ENCODE results near the gene ACSF2.

ACSF2 gene

DNA sequence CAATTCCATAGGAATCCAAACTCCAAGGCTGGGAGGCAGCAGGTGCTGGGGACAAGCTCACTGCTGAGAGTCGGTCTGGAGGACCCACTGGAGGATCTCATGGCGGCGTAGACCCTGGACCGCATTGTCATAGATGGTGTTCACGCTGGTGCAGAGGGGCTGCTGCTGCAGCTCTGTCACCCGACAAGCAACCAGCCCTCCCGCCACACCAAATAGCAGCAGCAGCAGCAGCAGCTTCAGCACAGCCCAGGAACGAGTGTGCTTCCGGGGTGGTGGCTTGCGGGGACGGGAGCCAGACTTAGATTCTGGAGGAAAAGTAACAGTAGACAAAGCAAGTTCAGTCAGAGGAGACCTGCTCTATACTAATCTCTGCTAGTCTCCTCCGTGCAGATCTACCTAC is 43.1 kb upstream of the ACSF2 start:
- Histone ChIP-seq H3K4me3 (replicated peaks; ENCODE audit: insufficient read depth, low read length) (no peak overlapping the region), H3K27ac (replicated peaks) (no peak overlapping the region), H3K27me3 (ENCODE audit: insufficient read depth, poor library complexity, severe bottlenecking) (no peaks in the 10 kb centered on the region)
- TF ChIP-seq POLR2AphosphoS5 (IDR thresholded peaks at IDR 0.05; ENCODE audit: low read depth): no peak
- TF ChIP-seq, protein P1, sequence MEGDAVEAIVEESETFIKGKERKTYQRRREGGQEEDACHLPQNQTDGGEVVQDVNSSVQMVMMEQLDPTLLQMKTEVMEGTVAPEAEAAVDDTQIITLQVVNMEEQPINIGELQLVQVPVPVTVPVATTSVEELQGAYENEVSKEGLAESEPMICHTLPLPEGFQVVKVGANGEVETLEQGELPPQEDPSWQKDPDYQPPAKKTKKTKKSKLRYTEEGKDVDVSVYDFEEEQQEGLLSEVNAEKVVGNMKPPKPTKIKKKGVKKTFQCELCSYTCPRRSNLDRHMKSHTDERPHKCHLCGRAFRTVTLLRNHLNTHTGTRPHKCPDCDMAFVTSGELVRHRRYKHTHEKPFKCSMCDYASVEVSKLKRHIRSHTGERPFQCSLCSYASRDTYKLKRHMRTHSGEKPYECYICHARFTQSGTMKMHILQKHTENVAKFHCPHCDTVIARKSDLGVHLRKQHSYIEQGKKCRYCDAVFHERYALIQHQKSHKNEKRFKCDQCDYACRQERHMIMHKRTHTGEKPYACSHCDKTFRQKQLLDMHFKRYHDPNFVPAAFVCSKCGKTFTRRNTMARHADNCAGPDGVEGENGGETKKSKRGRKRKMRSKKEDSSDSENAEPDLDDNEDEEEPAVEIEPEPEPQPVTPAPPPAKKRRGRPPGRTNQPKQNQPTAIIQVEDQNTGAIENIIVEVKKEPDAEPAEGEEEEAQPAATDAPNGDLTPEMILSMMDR (IDR thresholded peaks at IDR 0.05; ENCODE audit: insufficient read depth, low read length): no peak
- TF ChIP-seq SPI1 (IDR thresholded peaks at IDR 0.05; ENCODE audit: borderline replicate concordance, low read depth): no peak
- TF ChIP-seq, protein P2, sequence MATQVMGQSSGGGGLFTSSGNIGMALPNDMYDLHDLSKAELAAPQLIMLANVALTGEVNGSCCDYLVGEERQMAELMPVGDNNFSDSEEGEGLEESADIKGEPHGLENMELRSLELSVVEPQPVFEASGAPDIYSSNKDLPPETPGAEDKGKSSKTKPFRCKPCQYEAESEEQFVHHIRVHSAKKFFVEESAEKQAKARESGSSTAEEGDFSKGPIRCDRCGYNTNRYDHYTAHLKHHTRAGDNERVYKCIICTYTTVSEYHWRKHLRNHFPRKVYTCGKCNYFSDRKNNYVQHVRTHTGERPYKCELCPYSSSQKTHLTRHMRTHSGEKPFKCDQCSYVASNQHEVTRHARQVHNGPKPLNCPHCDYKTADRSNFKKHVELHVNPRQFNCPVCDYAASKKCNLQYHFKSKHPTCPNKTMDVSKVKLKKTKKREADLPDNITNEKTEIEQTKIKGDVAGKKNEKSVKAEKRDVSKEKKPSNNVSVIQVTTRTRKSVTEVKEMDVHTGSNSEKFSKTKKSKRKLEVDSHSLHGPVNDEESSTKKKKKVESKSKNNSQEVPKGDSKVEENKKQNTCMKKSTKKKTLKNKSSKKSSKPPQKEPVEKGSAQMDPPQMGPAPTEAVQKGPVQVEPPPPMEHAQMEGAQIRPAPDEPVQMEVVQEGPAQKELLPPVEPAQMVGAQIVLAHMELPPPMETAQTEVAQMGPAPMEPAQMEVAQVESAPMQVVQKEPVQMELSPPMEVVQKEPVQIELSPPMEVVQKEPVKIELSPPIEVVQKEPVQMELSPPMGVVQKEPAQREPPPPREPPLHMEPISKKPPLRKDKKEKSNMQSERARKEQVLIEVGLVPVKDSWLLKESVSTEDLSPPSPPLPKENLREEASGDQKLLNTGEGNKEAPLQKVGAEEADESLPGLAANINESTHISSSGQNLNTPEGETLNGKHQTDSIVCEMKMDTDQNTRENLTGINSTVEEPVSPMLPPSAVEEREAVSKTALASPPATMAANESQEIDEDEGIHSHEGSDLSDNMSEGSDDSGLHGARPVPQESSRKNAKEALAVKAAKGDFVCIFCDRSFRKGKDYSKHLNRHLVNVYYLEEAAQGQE (IDR thresholded peaks at IDR 0.05; ENCODE audit: insufficient replicate concordance, low read depth): no peak
- no peak for TF ChIP-seq GABPA (IDR thresholded peaks at IDR 0.05; ENCODE audit: low read depth)
- DNase-seq (ENCODE audit: low read depth in 1 of 2, low spot score in 1 of 2): no peak

DNA sequence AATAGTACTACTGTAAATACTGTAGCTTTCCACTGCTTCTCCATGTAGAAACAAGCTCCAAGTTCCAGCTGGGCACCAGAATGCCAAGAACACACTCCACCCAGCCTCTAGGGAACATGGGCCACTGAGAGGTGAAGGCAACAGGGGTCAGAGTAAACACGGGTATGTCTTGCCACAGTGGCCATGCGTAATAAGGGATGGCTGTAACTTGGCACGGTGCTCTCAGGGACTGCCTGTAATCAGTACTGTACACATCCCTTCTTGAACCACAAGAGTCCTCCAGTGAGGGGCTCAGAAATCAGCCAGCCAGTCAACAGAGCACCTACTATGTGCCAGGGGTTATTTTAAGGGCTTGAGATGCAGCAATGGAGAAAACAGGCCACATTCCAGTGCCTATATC is 39.5 kb upstream of the ACSF2 start:
- TF ChIP-seq SPI1 (IDR thresholded peaks at IDR 0.05; ENCODE audit: borderline replicate concordance, low read depth) (no peak), POLR2AphosphoS5 (IDR thresholded peaks at IDR 0.05; ENCODE audit: low read depth) (no peak), GABPA (IDR thresholded peaks at IDR 0.05; ENCODE audit: low read depth) (no peak)
- TF ChIP-seq, protein P1 (IDR thresholded peaks at IDR 0.05; ENCODE audit: insufficient read depth, low read length): no peak
- TF ChIP-seq, protein P2 (IDR thresholded peaks at IDR 0.05; ENCODE audit: insufficient replicate concordance, low read depth): no peak
- no peak overlapping the region for H3K4me3 ChIP-seq (replicated peaks; ENCODE audit: insufficient read depth, low read length)

DNA sequence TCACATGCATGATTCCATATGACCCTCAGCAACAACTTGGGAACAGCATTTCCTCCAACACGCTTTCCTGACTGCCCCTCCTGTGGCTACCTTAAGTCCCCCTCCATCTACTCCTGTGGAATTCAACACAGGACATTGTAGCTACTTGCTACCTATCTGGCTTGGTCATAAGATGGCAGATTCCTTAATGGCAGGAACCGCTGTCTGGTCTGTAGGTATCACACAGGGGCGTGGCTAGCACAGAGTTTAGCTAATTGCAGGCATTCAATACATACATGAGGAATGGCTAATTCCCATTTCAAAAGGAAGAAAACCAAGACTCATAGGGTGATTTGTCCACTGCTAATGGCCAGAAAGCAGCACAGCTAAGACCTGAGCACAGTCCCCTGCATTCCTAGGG is 37.3 kb upstream of the ACSF2 start:
- Histone ChIP-seq H3K27ac (replicated peaks) (no peak overlapping the region), H3K4me3 (replicated peaks; ENCODE audit: insufficient read depth, low read length) (no peak overlapping the region), H3K27me3 (ENCODE audit: insufficient read depth, poor library complexity, severe bottlenecking) (no peaks in the 10 kb centered on the region)
- TF ChIP-seq SPI1 (IDR thresholded peaks at IDR 0.05; ENCODE audit: borderline replicate concordance, low read depth): no peak
- TF ChIP-seq, protein P2 (IDR thresholded peaks at IDR 0.05; ENCODE audit: insufficient replicate concordance, low read depth): no peak
- DNase-seq (ENCODE audit: low read depth in 1 of 2, low spot score in 1 of 2): no peak

More for the DNA sequence above, 39.5 kb upstream of the ACSF2 start:
- Histone ChIP-seq H3K27me3 (ENCODE audit: insufficient read depth, poor library complexity, severe bottlenecking) (no peaks in the 10 kb centered on the region), H3K27ac (replicated peaks) (no peak overlapping the region)
- DNase-seq (ENCODE audit: low read depth in 1 of 2, low spot score in 1 of 2): no peak

DNA sequence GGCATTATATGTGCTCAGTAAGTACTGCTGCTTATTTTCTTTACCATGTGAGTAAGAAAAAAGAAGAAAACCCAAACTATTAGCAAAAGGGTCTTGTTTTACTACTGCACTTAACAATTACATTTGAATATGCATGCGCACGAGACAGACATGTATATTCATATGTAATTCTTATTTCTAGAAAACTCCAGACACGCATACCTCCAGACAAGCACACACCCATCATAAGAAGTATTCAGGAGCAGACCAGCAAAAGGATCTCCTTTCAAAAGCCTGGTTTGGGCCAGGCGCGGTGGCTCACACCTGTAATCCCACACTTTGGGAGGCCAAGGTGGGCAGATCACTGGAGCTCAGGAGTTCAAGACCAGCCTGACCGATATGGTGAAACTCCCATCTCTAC is 36.5 kb upstream of the ACSF2 start:
- no peak for DNase-seq (ENCODE audit: low read depth in 1 of 2, low spot score in 1 of 2)
- no peak overlapping the region for H3K4me3 ChIP-seq (replicated peaks; ENCODE audit: insufficient read depth, low read length)
- H3K27me3 ChIP-seq (ENCODE audit: insufficient read depth, poor library complexity, severe bottlenecking): no peaks in the 10 kb centered on the region
- TF ChIP-seq, protein P1 (IDR thresholded peaks at IDR 0.05; ENCODE audit: insufficient read depth, low read length): no peak
- TF ChIP-seq, protein P2 (IDR thresholded peaks at IDR 0.05; ENCODE audit: insufficient replicate concordance, low read depth): no peak
- TF ChIP-seq GABPA (IDR thresholded peaks at IDR 0.05; ENCODE audit: low read depth) (no peak), SPI1 (IDR thresholded peaks at IDR 0.05; ENCODE audit: borderline replicate concordance, low read depth) (no peak), POLR2AphosphoS5 (IDR thresholded peaks at IDR 0.05; ENCODE audit: low read depth) (no peak)
- H3K27ac ChIP-seq (replicated peaks): no peak overlapping the region
